Subcutaneous adipose tissue (tissue), 4 donors: Measurements from ENCODE around the gene MICU2. TPM values are rescaled to one million over a fixed set of nuclear protein-coding genes. Genes with fewer than 3 reads are reported as not detected.

ENCODE experiments used
- total RNA-seq, 4 donors: library from RNA; depleted of rRNA; stranded (reverse); fragments of >200 nt; gene quantifications; one replicate each; pipeline ENCODE4 v1.1.0, GENCODE V29; 2016
- TF ChIP-seq, protein P1 (sequence below): fragments of 450-650 bp; IDR thresholded peaks from one replicate; pipeline ENCODE4 v1.5.1; 2016; ENCODE audit warnings: low read depth, mild to moderate bottlenecking, control low read depth, antibody characterized with exemption, moderate library complexity

The MICU2 gene
- total RNA-seq, 4 donors from 2014 or later, result 25.1 to 76.1 (median 40.5) TPM

DNA sequence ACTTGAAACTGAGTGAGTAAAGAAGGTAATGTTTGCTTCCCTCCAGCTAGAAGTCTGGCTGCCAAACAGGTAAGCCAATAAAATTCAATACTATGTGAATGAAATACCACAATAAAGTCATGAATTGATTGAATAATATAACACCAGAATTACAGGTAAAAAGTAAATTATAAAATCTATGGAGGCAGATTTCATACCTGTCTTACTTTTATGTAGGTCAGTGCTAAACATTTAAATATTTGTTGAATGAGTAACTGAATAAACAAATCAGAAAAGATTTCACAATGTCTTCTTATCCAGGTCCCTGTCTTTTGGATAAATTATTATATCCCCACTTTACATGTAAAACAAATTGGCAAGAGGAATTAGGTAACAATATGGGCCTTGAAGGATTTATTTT lies 62.7 kb downstream of the MICU2 start:
- TF ChIP-seq, protein P1, sequence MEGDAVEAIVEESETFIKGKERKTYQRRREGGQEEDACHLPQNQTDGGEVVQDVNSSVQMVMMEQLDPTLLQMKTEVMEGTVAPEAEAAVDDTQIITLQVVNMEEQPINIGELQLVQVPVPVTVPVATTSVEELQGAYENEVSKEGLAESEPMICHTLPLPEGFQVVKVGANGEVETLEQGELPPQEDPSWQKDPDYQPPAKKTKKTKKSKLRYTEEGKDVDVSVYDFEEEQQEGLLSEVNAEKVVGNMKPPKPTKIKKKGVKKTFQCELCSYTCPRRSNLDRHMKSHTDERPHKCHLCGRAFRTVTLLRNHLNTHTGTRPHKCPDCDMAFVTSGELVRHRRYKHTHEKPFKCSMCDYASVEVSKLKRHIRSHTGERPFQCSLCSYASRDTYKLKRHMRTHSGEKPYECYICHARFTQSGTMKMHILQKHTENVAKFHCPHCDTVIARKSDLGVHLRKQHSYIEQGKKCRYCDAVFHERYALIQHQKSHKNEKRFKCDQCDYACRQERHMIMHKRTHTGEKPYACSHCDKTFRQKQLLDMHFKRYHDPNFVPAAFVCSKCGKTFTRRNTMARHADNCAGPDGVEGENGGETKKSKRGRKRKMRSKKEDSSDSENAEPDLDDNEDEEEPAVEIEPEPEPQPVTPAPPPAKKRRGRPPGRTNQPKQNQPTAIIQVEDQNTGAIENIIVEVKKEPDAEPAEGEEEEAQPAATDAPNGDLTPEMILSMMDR, result no peak

DNA sequence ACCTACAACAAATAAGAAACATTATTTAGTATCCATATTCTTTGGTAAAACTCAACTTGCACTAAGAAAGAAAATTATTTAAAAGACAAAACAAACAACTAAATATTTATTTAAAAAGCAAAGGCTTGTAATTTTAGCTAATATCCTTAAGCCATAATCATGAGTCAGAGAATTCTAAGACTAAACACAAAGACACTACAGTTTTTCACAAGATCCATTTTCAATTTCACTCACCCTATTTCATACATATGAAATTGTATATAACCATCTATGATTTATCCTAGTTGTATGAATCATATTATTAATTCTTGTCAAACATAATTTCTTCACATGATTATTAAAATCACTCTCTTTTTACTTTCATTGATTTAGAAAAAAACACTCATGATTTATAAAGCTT lies 64.3 kb downstream of the MICU2 start:
- TF ChIP-seq, protein P1, result no peak

DNA sequence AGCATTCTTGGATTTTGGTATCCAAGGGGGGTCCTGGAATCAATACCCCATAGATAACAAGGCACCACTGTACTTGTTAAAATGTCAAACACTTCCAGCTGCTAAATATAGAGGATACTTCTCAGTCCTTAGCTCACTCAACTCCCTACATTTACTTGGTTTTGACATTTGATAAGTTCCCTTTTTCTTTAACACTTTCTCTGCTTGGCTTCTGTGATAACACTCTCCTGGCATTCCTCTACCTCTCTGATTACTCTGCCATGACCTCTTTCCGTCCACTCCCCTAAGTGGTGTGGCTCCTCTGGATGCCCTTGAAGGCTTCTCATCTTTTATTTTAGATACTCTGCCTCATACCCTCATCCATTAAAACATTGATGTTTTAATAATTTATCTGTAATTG lies 65.2 kb downstream of the MICU2 start:
- TF ChIP-seq, protein P1, result no peak

DNA sequence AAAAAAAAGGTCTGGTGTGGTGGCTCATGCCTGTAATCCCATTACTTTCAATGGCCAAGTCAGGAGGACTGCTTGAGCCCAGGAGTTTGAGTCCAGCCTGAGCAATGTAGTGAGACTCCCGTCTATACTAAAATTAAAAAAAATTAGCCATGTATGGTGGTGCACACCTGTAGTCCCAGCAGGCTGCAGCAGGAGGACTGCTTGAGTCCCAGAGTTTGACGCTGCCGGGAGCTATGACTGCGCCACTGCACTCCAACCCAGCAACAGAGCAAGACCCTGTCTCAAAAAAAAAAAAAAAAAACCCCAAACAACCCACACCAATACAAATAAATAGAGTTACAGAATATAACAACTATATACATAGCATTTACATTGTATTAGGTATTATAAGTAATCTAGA lies 65.7 kb downstream of the MICU2 start:
- TF ChIP-seq, protein P1, result no peak

DNA sequence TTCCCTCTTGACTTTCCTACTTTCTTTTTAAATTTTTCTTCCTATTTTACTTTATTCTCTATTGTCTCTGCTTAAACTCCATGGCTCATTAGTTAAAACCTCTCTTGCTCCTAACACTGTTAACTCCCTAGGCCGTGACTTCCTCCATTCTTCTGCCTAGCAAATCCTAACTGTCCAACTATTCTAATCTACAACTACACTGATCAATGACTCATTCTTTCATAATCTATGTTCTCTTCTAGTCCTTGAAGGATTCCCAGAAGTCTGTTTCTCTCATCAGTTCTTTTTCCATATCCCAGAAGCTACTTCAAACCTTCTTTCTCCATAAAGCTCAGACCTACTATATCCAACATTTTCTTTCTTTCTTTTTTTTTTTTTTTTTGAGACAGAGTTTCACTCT lies 66.9 kb downstream of the MICU2 start:
- TF ChIP-seq, protein P1, result no peak

DNA sequence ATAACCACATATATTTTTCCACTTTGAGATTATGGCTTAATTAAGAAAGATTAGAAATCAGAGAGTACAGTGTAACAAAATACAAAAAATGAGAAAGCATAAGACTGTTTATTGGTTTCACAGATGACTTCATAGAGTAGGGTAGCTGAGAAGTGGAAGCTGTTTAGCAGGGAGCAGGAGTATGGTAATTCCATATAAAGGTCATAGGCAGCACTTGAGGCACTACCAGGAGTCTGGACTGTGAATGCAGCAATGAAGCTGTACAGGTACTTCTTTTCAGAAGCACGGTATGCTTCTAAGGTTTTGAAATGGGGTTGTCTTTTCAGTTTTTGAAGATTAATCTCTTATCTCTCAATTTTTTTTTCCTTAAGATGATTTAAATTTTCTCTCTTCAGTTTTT lies 69.2 kb downstream of the MICU2 start:
- TF ChIP-seq, protein P1, result no peak

DNA sequence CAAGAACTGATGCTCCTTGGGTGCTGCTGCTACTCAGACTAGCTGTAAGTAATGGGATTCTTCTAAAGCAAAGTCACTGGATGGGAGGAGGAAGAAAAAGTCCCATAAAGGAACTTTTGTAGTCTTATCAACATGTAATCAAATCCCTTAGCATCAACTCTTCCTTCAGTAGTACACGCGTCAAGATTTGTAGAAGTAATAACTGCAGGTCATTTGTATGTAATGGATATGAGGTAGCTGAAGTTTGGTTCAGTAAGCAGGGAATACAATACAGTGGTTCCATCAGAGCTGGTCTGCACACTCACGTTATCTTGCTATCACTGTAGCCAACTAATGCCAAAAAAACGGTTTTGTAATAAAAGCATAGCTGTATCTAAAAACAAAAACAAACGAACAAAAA lies 72.5 kb downstream of the MICU2 start:
- TF ChIP-seq, protein P1, result no peak
